CD4-positive, CD25-positive, alpha-beta regulatory T cell (primary cell): ENCODE data around the gene MARCHF11. TPM values are rescaled to one million over a fixed set of nuclear protein-coding genes. Genes with fewer than 3 reads are reported as not detected.

Experiments
- ATAC-seq, 2 donors: fragments of 150-1000 bp; cut with Tn5 transposase; one replicate each; pipeline ENCODE4 v1.10.0; 2021; ENCODE audit warnings: low read depth in 2 of 2, moderate number of reproducible peaks in 2 of 2, moderate library complexity in 1 of 2
- DNase-seq, 3 donors: peaks; one replicate each; pipeline versions ENCODE4 v3.0.0 to v3.0.0-alpha.2; 2012 to 2022; ENCODE audit warnings: mixed read lengths in 1 of 3
- H3K27ac ChIP-seq: one replicate; pipeline ENCODE4 v1.7.0; 2013; ENCODE audit warnings: mild to moderate bottlenecking, low read length; ENCODE audit not compliant: insufficient read depth, poor library complexity, severe bottlenecking
- H3K27me3 ChIP-seq: one replicate; pipeline ENCODE4 v1.7.0; 2013; ENCODE audit warnings: low read length; ENCODE audit not compliant: control insufficient read depth, insufficient read depth
- H3K36me3 ChIP-seq: one replicate; pipeline ENCODE4 v1.7.0; 2013; ENCODE audit warnings: mild to moderate bottlenecking, low read length, moderate library complexity; ENCODE audit not compliant: control insufficient read depth, insufficient read depth
- H3K4me1 ChIP-seq: 2 replicates; pipeline ENCODE4 v1.7.0; 2013; ENCODE audit warnings: mild to moderate bottlenecking, low read length; ENCODE audit not compliant: insufficient read depth, control insufficient read depth, poor library complexity, severe bottlenecking
- H3K4me3 ChIP-seq: one replicate; pipeline ENCODE4 v1.7.0; 2013; ENCODE audit warnings: low read depth, mild to moderate bottlenecking, low read length, moderate library complexity
- H3K9me3 ChIP-seq, 2 experiments: 1 replicate in 1 of 2; 2 replicates in 1 of 2; pipeline ENCODE4 v1.7.0; 2013; ENCODE audit warnings: low read length in 2 of 2, mild to moderate bottlenecking in 1 of 2, moderate library complexity in 1 of 2; ENCODE audit not compliant: control insufficient read depth in 2 of 2
- H3K27ac Mint-ChIP-seq, 3 donors: one replicate each; pipeline ENCODE4 v1.8.0; 2020 to 2022; ENCODE audit warnings: mild to moderate bottlenecking in 3 of 3, mixed read lengths in 3 of 3, moderate library complexity in 2 of 3
- H3K27me3 Mint-ChIP-seq: one replicate; pipeline ENCODE4 v1.8.0; 2022; ENCODE audit warnings: mild to moderate bottlenecking, mixed read lengths
- H3K36me3 Mint-ChIP-seq: one replicate; pipeline ENCODE4 v1.8.0; 2020; ENCODE audit warnings: mixed read lengths
- H3K4me1 Mint-ChIP-seq, 4 donors: one replicate each; pipeline ENCODE4 v1.8.0; 2020 to 2022; ENCODE audit warnings: mixed read lengths in 4 of 4, mild to moderate bottlenecking in 1 of 4
- H3K4me3 Mint-ChIP-seq, 4 donors: one replicate each; pipeline ENCODE4 v1.8.0; 2020 to 2022; ENCODE audit warnings: mild to moderate bottlenecking in 4 of 4, mixed read lengths in 4 of 4, moderate library complexity in 3 of 4
- H3K9me3 Mint-ChIP-seq, 7 donors: one replicate each; pipeline ENCODE4 v1.8.0; 2020 to 2022; ENCODE audit warnings: mixed read lengths in 7 of 7, mild to moderate bottlenecking in 3 of 7, moderate library complexity in 2 of 7
- polyA plus RNA-seq, 4 donors: library from polyadenylated mRNA; unstranded; fragments of 300-500 nt; fragmentation: Illumina TruSeq; gene quantifications; one replicate each; pipeline ENCODE4 v1.2.3, GENCODE V29; 2021
- total RNA-seq: library from RNA; stranded (reverse); gene quantifications from one replicate; pipeline ENCODE4 v1.2.3, GENCODE V29; 2022

MARCHF11 gene
- total and polyA plus RNA-seq, 5 donors from 2014 or later, result not detected

DNA sequence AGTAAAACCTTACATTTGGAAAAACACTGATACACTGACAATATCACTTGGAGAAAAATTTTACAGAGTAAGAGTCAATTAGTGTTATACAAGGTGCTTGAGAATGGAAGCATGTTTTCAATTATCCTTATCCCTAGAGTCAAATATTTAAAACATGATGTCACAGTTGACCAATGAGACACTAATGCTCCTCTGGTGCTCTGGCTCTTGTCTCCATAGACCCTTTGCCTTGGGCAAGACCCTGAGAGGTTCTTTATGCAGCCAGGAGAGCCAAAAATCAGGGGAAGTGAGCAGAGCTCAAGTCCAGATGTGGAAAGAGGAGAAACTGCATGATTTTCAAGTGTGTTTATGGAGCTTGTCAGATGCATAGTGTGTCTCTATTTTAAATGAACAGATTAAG is 153.9 kb downstream of the MARCHF11 start:
- H3K27ac ChIP-seq, result no peak overlapping the region
- Mint-ChIP-seq H3K27ac (no peak overlapping the region), H3K4me1 (no peaks in the 10 kb centered on the region), H3K9me3 (peaks cover 0 to 11% (median 5%) of the 10 kb centered on the region in 7 donors), H3K36me3 (no peaks in the 10 kb centered on the region), H3K4me3 (no peak overlapping the region), H3K27me3 (no peaks in the 10 kb centered on the region)
- no peaks in the 10 kb centered on the region for H3K36me3 ChIP-seq
- no peaks in the 10 kb centered on the region for H3K4me1 ChIP-seq
- no peaks in the 10 kb centered on the region for H3K9me3 ChIP-seq
- ATAC-seq (no peak), DNase-seq (no peak)
- no peaks in the 10 kb centered on the region for H3K27me3 ChIP-seq
- H3K4me3 ChIP-seq, result no peak overlapping the region

DNA sequence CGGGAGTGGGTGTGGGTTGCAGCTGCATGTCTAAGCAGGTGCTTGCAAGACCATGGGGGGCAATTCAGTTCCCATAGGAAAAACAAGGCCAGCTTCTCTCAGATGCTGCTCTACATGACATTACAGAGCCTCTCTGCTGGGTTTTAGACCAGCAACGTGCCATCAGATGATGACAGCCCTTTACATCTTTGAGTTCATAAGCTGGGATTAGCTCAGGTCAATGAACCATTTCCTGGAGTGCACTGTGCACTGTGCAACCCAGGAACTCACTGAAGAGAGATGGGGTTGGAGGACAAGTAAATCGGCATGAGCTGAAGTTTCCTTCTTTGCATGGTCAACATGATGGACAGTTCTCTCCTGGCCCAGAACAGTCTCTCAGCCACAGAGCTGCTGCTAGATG is 160.6 kb downstream of the MARCHF11 start:
- Histone ChIP-seq H3K36me3 (no peaks in the 10 kb centered on the region), H3K4me1 (no peaks in the 10 kb centered on the region), H3K27ac (no peak overlapping the region), H3K4me3 (no peak overlapping the region), H3K9me3 (peaks cover 0 to 3% of the 10 kb centered on the region in 2 experiments), H3K27me3 (no peaks in the 10 kb centered on the region)
- Mint-ChIP-seq H3K27me3 (no peaks in the 10 kb centered on the region), H3K9me3 (peaks cover 0 to 24% (median 5%) of the 10 kb centered on the region in 7 donors), H3K36me3 (no peaks in the 10 kb centered on the region), H3K4me3 (no peak overlapping the region), H3K4me1 (no peaks in the 10 kb centered on the region), H3K27ac (no peak overlapping the region)
- ATAC-seq, result no peak
- no peak for DNase-seq

GRCh38 chr5:16017720-16018119 is 161.9 kb downstream of the MARCHF11 start:
- no peak overlapping the region for H3K4me3 Mint-ChIP-seq
- Histone ChIP-seq H3K4me3 (no peak overlapping the region), H3K27ac (no peak overlapping the region), H3K27me3 (no peaks in the 10 kb centered on the region), H3K9me3 (peaks cover 0 to 3% of the 10 kb centered on the region in 2 experiments), H3K4me1 (no peaks in the 10 kb centered on the region), H3K36me3 (no peaks in the 10 kb centered on the region)
- no peaks in the 10 kb centered on the region for H3K36me3 Mint-ChIP-seq
- no peak overlapping the region for H3K27ac Mint-ChIP-seq
- no peaks in the 10 kb centered on the region for H3K27me3 Mint-ChIP-seq
- peaks cover 0 to 28% (median 4%) of the 10 kb centered on the region in 7 donors for H3K9me3 Mint-ChIP-seq
- H3K4me1 Mint-ChIP-seq, result no peaks in the 10 kb centered on the region
- DNase-seq (no peak), ATAC-seq (no peak)
